Peyer's patch (tissue), 4 donors: ENCODE data around the gene CNTRL. TPM values are rescaled to one million over a fixed set of nuclear protein-coding genes. Genes with fewer than 3 reads are reported as not detected.

ENCODE experiments used
- DNase-seq, 3 donors: peaks; one replicate each; pipeline ENCODE4 v3.0.0-alpha.2; 2017 to 2019
- H3K27ac ChIP-seq, 4 donors: fragments of 200-600 bp; sonication (generic); one replicate each; pipeline ENCODE4 v1.5.1; 2016 to 2019
- H3K27me3 ChIP-seq, 2 donors: fragments of 200-600 bp; sonication (generic); one replicate each; pipeline ENCODE4 v1.5.1; 2019
- H3K36me3 ChIP-seq, 3 donors: fragments of 200-600 bp; sonication (generic); one replicate each; pipeline ENCODE4 v1.5.1; 2016 to 2019
- H3K4me1 ChIP-seq, 4 donors: fragments of 200-600 bp; sonication (generic); one replicate each; pipeline ENCODE4 v1.5.1; 2016 to 2019
- H3K4me3 ChIP-seq, 4 donors: fragments of 200-600 bp; sonication (generic); 1 replicate in 3 of 4; 2 replicates in 1 of 4; pipeline ENCODE4 v1.5.1; 2016 to 2019; ENCODE audit warnings: mild to moderate bottlenecking in 1 of 4
- H3K9me3 ChIP-seq, 4 donors: fragments of 200-600 bp; sonication (generic); one replicate each; pipeline ENCODE4 v1.5.1; 2016 to 2019; ENCODE audit warnings: mild to moderate bottlenecking in 1 of 4
- POLR2A ChIP-seq, 2 donors: fragments of 450-650 bp; IDR thresholded peaks; one replicate each; pipeline ENCODE4 v1.5.1; 2017; ENCODE audit warnings: antibody characterized with exemption in 2 of 2, mild to moderate bottlenecking in 2 of 2, moderate library complexity in 2 of 2
- total RNA-seq, 4 donors: library from RNA; depleted of rRNA; stranded (reverse); fragments of >200 nt; gene quantifications; one replicate each; pipeline ENCODE4 v1.1.0, GENCODE V29; 2016
- TF ChIP-seq, protein P1 (sequence below), 6 experiments: fragments of 450-650 bp in 4 of 6; fragments of 200-600 bp in 2 of 6; sonication (generic) in 1 of 6; IDR thresholded peaks; one replicate each; pipeline ENCODE4 v1.5.1; 2017 to 2019; ENCODE audit warnings: antibody characterized with exemption in 6 of 6, mild to moderate bottlenecking in 3 of 6, moderate library complexity in 1 of 6

CNTRL gene
- total RNA-seq, 4 donors from 2014 or later, result 5.1 to 113 (median 13.7) TPM

DNA sequence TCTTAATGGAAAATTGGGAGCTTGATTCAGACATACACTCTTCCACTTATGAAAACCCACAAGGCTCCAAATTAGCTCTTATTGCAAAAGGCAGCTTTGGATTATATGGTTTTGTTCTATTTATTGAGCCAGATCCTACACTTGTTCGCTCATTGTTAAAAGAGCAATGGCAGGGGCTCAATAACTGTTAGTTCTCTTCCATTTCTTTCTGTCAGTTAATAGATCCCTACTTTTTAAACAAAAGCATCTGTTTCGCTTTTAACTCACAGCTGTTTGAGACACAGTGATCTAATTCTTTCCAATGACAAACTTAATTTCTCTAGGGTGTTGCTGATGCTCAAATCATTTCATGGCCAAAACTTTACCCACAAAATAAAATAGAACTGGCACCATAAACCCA lies 36.4 kb upstream of the CNTRL start:
- Histone ChIP-seq H3K4me3 (no peak overlapping the region), H3K4me1 (no peaks in the 10 kb centered on the region), H3K36me3 (no peaks in the 10 kb centered on the region), H3K9me3 (no peaks in the 10 kb centered on the region), H3K27ac (no peak overlapping the region), H3K27me3 (no peaks in the 10 kb centered on the region)
- no peak for TF ChIP-seq POLR2A (IDR thresholded peaks at IDR 0.05)
- TF ChIP-seq, protein P1, sequence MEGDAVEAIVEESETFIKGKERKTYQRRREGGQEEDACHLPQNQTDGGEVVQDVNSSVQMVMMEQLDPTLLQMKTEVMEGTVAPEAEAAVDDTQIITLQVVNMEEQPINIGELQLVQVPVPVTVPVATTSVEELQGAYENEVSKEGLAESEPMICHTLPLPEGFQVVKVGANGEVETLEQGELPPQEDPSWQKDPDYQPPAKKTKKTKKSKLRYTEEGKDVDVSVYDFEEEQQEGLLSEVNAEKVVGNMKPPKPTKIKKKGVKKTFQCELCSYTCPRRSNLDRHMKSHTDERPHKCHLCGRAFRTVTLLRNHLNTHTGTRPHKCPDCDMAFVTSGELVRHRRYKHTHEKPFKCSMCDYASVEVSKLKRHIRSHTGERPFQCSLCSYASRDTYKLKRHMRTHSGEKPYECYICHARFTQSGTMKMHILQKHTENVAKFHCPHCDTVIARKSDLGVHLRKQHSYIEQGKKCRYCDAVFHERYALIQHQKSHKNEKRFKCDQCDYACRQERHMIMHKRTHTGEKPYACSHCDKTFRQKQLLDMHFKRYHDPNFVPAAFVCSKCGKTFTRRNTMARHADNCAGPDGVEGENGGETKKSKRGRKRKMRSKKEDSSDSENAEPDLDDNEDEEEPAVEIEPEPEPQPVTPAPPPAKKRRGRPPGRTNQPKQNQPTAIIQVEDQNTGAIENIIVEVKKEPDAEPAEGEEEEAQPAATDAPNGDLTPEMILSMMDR (IDR thresholded peaks at IDR 0.05), result no peak
- DNase-seq, result no peak

DNA sequence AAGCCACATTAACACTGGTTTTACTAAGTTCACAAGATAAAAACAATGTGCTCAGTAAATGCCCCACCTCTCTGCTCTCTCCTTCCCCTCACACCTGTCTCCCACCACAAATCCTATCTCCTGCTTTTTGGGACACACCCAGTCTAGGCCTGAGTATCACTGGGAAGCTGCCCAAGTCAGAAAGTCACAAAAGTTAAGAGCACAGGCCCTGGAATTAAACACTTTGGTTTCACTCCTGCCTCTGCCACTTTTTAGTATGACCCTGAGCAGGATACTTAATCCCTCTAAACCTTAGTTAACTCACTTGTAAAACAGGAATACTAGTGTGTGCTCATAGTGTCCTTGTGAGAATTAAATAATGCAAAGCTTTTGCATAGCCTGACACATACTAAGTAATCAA lies 36.0 kb upstream of the CNTRL start:
- DNase-seq, result no peak
- Histone ChIP-seq H3K27me3 (no peaks in the 10 kb centered on the region), H3K4me3 (no peak overlapping the region), H3K27ac (no peak overlapping the region), H3K9me3 (no peaks in the 10 kb centered on the region), H3K4me1 (no peaks in the 10 kb centered on the region), H3K36me3 (no peaks in the 10 kb centered on the region)
- no peak for TF ChIP-seq POLR2A (IDR thresholded peaks at IDR 0.05)
- TF ChIP-seq, protein P1 (IDR thresholded peaks at IDR 0.05), result no peak

DNA sequence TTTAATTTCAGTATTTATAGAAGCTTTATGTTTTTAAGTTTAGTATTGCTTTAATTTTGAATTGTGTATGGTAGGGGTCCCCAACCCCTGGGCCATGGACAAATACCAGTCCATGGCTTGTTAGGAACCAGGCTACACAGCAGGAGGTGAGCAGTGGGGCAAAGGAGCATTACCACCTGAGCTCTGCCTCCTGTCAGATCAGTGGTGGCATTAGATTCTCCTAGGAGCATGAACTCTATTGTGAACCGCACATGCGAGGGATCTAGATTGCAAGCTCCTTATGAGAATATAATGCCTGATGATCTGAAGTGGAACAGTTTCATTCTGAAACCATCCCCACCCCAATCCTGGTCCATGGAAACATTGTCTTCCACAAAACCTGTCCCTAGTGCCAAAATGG lies 26.6 kb upstream of the CNTRL start:
- H3K27me3 ChIP-seq, result no peaks in the 10 kb centered on the region
- no peaks in the 10 kb centered on the region for H3K9me3 ChIP-seq
- H3K36me3 ChIP-seq, result no peaks in the 10 kb centered on the region
- no peak overlapping the region for H3K27ac ChIP-seq
- DNase-seq, result no peak
- no peak for TF ChIP-seq POLR2A (IDR thresholded peaks at IDR 0.05)
- TF ChIP-seq, protein P1 (IDR thresholded peaks at IDR 0.05), result no peak
- H3K4me1 ChIP-seq, result peaks cover 0 to 5% (median 0%) of the 10 kb centered on the region in 4 donors
- H3K4me3 ChIP-seq, result no peak overlapping the region

DNA sequence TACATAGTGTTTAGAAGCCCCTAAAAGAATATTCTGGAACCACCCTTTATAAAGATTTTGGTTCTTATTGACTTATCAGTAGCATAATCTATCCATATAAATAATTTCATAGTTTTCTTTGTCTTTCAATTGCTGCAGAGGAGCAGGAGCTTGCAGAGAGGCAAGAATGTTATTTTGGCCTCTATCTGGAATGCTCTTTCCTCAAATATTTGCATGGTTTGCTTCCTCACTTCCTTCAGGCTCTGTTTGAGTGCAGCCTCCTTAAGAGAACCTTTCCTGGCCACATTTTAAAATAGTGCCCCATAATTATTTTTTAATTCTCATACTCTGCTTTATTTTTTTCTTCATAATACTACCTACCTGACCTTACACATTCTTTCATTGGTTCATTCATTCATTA lies 26.1 kb upstream of the CNTRL start:
- H3K9me3 ChIP-seq, result no peaks in the 10 kb centered on the region
- H3K27ac ChIP-seq, result no peak overlapping the region
- no peak overlapping the region for H3K4me3 ChIP-seq
- TF ChIP-seq, protein P1 (IDR thresholded peaks at IDR 0.05), result no peak
- TF ChIP-seq POLR2A (IDR thresholded peaks at IDR 0.05), result no peak
- peaks cover 0 to 5% (median 0%) of the 10 kb centered on the region in 4 donors for H3K4me1 ChIP-seq
- no peaks in the 10 kb centered on the region for H3K27me3 ChIP-seq
- DNase-seq, result no peak
- H3K36me3 ChIP-seq, result no peaks in the 10 kb centered on the region

DNA sequence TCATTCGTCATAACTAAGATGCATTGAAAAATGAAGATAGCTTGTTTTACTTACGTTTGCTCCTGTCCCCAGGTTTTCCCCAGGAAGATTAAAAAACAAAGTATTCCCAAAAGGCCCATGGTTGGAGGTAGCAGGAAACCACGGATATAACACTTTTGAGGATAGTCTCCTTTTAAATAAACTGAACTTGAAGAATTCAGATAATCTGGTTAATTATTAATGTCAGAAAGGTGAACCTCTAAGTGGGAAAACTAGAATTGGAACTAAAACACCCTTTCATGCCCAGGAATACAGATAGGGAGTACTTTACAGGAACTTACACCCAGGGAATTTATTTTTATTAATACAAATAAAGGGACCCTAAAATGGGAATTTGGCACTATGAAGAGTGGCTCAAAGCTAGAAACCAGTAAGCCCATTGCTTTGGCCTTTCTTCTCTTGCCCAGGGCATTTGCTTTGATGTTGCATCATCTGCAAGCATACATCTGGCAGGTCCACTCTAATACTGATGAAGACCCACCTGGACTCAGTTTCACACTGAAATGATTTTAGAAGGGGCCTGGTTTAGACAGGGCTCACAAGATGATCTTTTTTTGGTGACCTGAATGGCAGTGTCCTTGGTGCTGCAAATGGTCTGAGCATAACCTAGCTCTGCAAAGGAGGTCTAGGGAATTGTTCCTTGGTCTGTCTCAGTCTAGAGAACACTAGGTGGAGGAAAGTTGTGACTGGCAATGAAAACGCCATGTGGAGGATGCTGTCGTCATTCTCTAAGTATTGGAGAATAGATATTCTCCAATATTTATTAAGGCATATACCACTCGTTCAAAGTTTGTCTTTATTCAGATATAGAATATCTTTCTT lies 24.4 kb upstream of the CNTRL start, which contains the start of gene C5:
C5 (minus strand) TSS at position 148 of the 861 bp plus-strand sequence; CDS start at position 119, 29 bp downstream.
- DNase-seq, result no peak
- H3K36me3 ChIP-seq, result no peaks in the 10 kb centered on the region
- H3K4me3 ChIP-seq, result no peak within 1 kb of the TSS
- TF ChIP-seq, protein P1 (IDR thresholded peaks at IDR 0.05), result no peak
- TF ChIP-seq POLR2A (IDR thresholded peaks at IDR 0.05), result no peak
- no peak within 1 kb of the TSS for H3K27ac ChIP-seq
- H3K27me3 ChIP-seq, result no peaks in the 10 kb centered on the region
- H3K4me1 ChIP-seq, result peaks cover 0 to 5% (median 0%) of the 10 kb centered on the region in 4 donors
- H3K9me3 ChIP-seq, result no peaks in the 10 kb centered on the region
